T-cell (primary cell): ENCODE data around the gene TAF6L. TPM values are rescaled to one million over a fixed set of nuclear protein-coding genes. Genes with fewer than 3 reads are reported as not detected.

ENCODE experiments used
- ATAC-seq, 4 experiments: fragments of 200-7000 bp in 3 of 4; fragments of 150-1000 bp in 1 of 4; cut with Tn5 transposase; replicated peaks in 1 of 4; 1 replicate in 3 of 4; 2 replicates in 1 of 4; pipeline ENCODE4 v1.10.0; 2021; ENCODE audit warnings: moderate library complexity in 3 of 4, mild to moderate bottlenecking in 2 of 4, moderate number of reproducible peaks in 1 of 4
- CTCF ChIA-PET, 2 donors: fragments of 300-600 bp; sonication (Branson Sonifier 250); formaldehyde crosslinking; loops; one replicate each; lab custom pipeline; 2022; ENCODE audit warnings: antibody characterized with exemption in 2 of 2; lab: Charles Lee
- POLR2A ChIA-PET, 2 donors: fragments of 300-600 bp; sonication (Branson Sonifier 250); formaldehyde crosslinking; loops; one replicate each; lab custom pipeline; 2022; ENCODE audit warnings: antibody characterized with exemption in 2 of 2; lab: Charles Lee
- DNase-seq, 35 experiments: peaks; one replicate each; pipeline versions ENCODE4 v3.0.0 to v3.0.0-alpha.2; 2013 to 2023
- H3K27ac ChIP-seq: one replicate; pipeline ENCODE4 v1.5.1; 2013; ENCODE audit warnings: low read length
- H3K27me3 ChIP-seq, 2 experiments: replicated peaks in 1 of 2; 1 replicate in 1 of 2; 2 replicates in 1 of 2; pipeline versions ENCODE4 v1.6.1 to v1.7.0; 2013; ENCODE audit warnings: low read length in 1 of 2, mixed read lengths in 1 of 2; ENCODE audit not compliant: control insufficient read depth in 2 of 2, insufficient read depth in 2 of 2; ENCODE audit errors: extremely low read depth in 1 of 2
- H3K36me3 ChIP-seq, 2 donors: 1 replicate in 1 of 2; 2 replicates in 1 of 2; pipeline versions ENCODE4 v1.6.1 to v1.7.0; 2013; ENCODE audit warnings: low read length in 1 of 2; ENCODE audit not compliant: control insufficient read depth in 2 of 2, insufficient read depth in 1 of 2; ENCODE audit errors: extremely low read depth in 1 of 2
- H3K4me1 ChIP-seq, 2 experiments: 1 replicate in 1 of 2; 2 replicates in 1 of 2; pipeline versions ENCODE4 v1.6.1 to v1.7.0; 2013; ENCODE audit warnings: low read length in 2 of 2, mixed read lengths in 1 of 2; ENCODE audit not compliant: insufficient read depth in 2 of 2, control insufficient read depth in 1 of 2; ENCODE audit errors: extremely low read depth in 1 of 2
- H3K4me3 ChIP-seq, 2 donors: 1 replicate in 1 of 2; 2 replicates in 1 of 2; pipeline versions ENCODE4 v1.5.1 to v1.7.0; 2013; ENCODE audit warnings: mild to moderate bottlenecking in 2 of 2, low read length in 1 of 2, moderate library complexity in 1 of 2; ENCODE audit not compliant: control insufficient read depth in 1 of 2; ENCODE audit errors: extremely low read depth in 1 of 2
- H3K9me3 ChIP-seq: 2 replicates; pipeline ENCODE4 v1.7.0; 2013
- H3K27ac Mint-ChIP-seq, 2 donors: one replicate each; pipeline ENCODE4 v1.8.0; 2020 to 2021; ENCODE audit warnings: mild to moderate bottlenecking in 2 of 2, mixed read lengths in 2 of 2
- H3K27me3 Mint-ChIP-seq, 2 donors: one replicate each; pipeline ENCODE4 v1.8.0; 2021 to 2022; ENCODE audit warnings: mixed read lengths in 2 of 2
- H3K36me3 Mint-ChIP-seq: one replicate; pipeline ENCODE4 v1.8.0; 2021; ENCODE audit warnings: mixed read lengths
- H3K4me1 Mint-ChIP-seq, 3 donors: one replicate each; pipeline ENCODE4 v1.8.0; 2020 to 2022; ENCODE audit warnings: mixed read lengths in 3 of 3, mild to moderate bottlenecking in 1 of 3
- H3K4me3 Mint-ChIP-seq, 3 donors: one replicate each; pipeline ENCODE4 v1.8.0; 2020 to 2022; ENCODE audit warnings: mild to moderate bottlenecking in 3 of 3, mixed read lengths in 3 of 3, moderate library complexity in 3 of 3
- H3K9me3 Mint-ChIP-seq, 3 donors: one replicate each; pipeline ENCODE4 v1.8.0; 2020 to 2022; ENCODE audit warnings: mixed read lengths in 3 of 3
- WGBS: methylation state at CpG from one replicate; pipeline ENCODE4 v1.1.5; 2013; ENCODE audit warnings: missing lambda C conversion rate; ENCODE audit not compliant: insufficient coverage; 5-methylcytosine and 5-hydroxymethylcytosine counted together
- total RNA-seq, 35 experiments: library from RNA in 6 of 35; stranded (reverse) in 6 of 35; fragments of 120-200 nt in 1 of 35; gene quantifications; one replicate each; pipeline versions ENCODE4 v1.2.1 to v1.2.4 and lab custom pipeline; 2013 to 2026

Gene TAF6L
- total RNA-seq, 5 donors from 2014 or later (not counting 1 experiment from before 2014, with no cell fraction given) = 15.1 to 29.5 (median 29.0) TPM

DNA sequence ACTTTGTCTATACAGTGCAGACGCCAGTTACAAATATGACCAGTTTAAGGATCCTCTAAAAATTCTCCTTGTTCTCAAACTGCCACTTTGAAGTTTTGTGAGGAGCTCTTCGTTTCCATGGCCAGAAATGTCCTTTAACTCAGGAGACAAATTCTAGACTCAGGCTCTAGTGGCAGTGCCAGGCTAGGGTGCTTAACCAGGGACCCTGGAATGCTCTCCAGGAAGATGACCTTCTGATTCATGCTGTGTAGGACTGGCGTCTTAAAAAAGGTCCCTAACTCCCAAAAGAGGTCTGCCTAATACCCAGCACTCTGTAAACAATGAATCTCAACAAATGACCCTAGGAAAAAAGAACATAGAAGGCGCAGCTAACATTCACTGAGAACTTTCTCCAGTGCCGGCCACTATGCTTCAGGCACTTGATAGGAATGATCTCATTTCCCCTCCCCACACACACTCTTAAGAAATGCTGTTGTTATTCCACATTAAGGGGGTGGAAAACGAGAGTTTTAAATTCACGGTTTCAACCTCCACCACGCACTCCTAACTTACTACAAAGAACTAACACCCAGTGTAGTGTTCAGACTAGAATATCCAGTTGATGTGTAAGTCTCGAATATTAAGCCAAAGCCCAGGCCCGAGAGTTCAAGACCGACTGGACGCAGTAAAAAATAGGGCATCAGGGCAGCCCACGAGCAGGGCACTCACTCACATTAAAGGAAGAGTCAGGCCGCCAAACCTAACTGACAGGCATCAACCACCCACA is 33.3 kb downstream of the TAF6L start:
- ChIA-PET CTCF (no interaction called here), POLR2A (interaction anchor here (0.6 to 1.7 kb wide), 6 partner anchors 10 to 96 kb away, joined by 3 to 5 read pairs (median 4); partner anchors contain the start of gene TMEM223 (in 1 of the 2))
- ATAC-seq (peak in 3 of 4 experiments; percentile 42 to 46 (median 43)), DNase-seq (peak in 2 of 35 experiments; percentile 12 to 16)
- Histone ChIP-seq H3K27ac (peak overlapping the region; percentile 46), H3K36me3 (peaks cover 7 to 46% of the 10 kb centered on the region in 2 donors), H3K4me3 (peak overlapping the region; percentile 66 to 86), H3K9me3 (no peaks in the 10 kb centered on the region), H3K4me1 (peaks cover 11 to 23% of the 10 kb centered on the region in 2 experiments), H3K27me3 (no peaks in the 10 kb centered on the region)
- peaks cover 21 to 42% (median 27%) of the 10 kb centered on the region in 3 donors for H3K4me1 Mint-ChIP-seq
- H3K4me3 Mint-ChIP-seq = peak overlapping the region; percentile 91 to 100 (median 98)
- H3K36me3 Mint-ChIP-seq = peaks cover 33% of the 10 kb centered on the region
- WGBS = 8% methylated on average over 5 of the region's 14 CpGs
- H3K27me3 Mint-ChIP-seq = no peaks in the 10 kb centered on the region
- peak overlapping the region; percentile 92 to 93 for H3K27ac Mint-ChIP-seq
- H3K9me3 Mint-ChIP-seq = no peaks in the 10 kb centered on the region

DNA sequence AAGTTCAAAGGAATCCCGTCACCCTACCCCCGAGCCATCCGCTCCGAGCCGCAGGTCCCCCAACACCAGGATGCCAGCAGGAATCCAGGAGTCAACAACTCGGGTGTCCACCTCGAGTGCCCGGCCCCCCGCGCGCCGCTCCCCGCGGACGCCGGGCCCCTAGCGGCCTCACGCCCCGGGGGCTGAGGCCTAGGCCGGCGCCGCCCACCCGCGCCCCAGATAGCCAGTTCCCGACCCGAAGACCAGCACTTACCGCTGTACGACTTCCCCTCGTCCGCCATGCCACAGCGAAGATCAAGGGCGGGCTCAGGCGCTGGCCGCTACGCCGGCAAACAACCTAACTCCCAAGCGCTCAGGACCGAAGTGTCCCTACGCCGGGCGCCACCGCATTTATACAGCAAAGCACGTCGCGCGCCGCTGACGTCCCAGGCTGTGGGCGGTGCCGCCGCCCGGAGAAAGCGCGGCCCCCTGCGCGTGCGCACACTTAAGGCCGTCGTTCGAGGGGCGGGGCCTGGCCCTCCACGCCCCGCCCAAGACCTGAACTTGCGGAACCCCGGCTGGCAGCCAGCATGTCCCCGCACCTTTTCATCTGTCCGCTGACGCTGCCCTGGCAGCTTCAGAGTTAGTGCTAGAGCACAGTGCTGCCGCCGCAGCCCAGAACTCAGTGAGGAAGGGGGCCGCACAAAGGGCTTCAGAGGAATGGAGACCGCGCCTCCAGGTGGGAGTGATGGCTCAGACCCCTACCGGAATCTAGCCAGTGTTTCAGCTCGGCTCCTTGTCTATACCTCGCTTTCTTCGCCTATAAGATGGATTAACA is 34.1 kb downstream of the TAF6L start, which contains the start of gene NXF1:
Gene NXF1 (minus strand): TSS at position 365 of the 817 bp plus-strand sequence. CDS start 84 bp downstream, at position 281.
- peaks cover under 1 to 38% of the 10 kb centered on the region in 2 donors for H3K36me3 ChIP-seq
- CTCF ChIA-PET = interaction anchor here in 1 of 2 donors (0.6 to 1.2 kb wide), 5 partner anchors 19 to 51 kb away, joined by 3 to 6 read pairs (median 4); partner anchors contain the start of genes POLR2G and STX5
- Mint-ChIP-seq H3K4me1 (peaks cover 21 to 40% (median 27%) of the 10 kb centered on the region in 3 donors), H3K27me3 (no peaks in the 10 kb centered on the region), H3K4me3 (peak within 1 kb of the TSS; percentile 91 to 100 (median 98)), H3K27ac (peak within 1 kb of the TSS; percentile 93 to 98), H3K9me3 (no peaks in the 10 kb centered on the region), H3K36me3 (peaks cover 27% of the 10 kb centered on the region)
- no peaks in the 10 kb centered on the region for H3K9me3 ChIP-seq
- H3K4me3 ChIP-seq = peak within 1 kb of the TSS; percentile 66 to 86
- no peaks in the 10 kb centered on the region for H3K27me3 ChIP-seq
- POLR2A ChIA-PET = interaction anchor here (0.5 to 1.4 kb wide), 10 partner anchors 9 to 214 kb away, joined by 3 to 8 read pairs (median 3); partner anchors contain the start of genes TEX54 (in 1 of the 2) and TUT1 (in 1 of the 2)
- DNase-seq (peak; percentile 85 to 98 (median 93)), ATAC-seq (peak; percentile 81 to 92 (median 90))
- under 1% methylated on average over 75 of the region's 77 CpGs for WGBS
- peaks cover 11 to 23% of the 10 kb centered on the region in 2 experiments for H3K4me1 ChIP-seq
- H3K27ac ChIP-seq = peak within 1 kb of the TSS; percentile 66

DNA sequence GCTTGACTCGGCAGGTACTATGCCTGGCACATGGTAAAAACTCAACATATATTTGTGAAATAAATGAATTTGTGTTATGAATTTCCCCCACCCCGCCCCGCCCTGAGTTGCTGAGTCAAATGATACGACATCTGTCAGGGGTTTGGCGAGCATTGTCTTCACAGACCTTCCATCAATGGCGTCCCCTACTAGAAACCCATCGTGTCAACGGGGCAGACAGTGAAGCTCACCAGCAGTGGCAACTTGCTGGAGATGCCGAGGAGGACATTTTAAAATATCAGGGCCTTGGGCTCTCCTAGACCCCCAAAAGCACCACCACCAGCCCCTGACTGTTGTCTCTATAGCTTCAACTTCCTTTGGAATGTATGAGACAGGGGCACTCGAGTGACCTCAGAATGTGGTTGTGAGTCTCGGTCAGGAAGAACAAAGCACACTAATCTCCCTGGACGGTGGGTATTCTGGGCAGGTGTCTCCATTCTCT is 34.8 kb downstream of the TAF6L start:
- Histone ChIP-seq H3K4me1 (peaks cover 11 to 23% of the 10 kb centered on the region in 2 experiments), H3K36me3 (peaks cover 0 to 31% of the 10 kb centered on the region in 2 donors), H3K27me3 (no peaks in the 10 kb centered on the region), H3K27ac (peak overlapping the region; percentile 66), H3K9me3 (no peaks in the 10 kb centered on the region), H3K4me3 (peak overlapping the region; percentile 66 to 86)
- peak overlapping the region; percentile 93 to 98 for H3K27ac Mint-ChIP-seq
- H3K4me3 Mint-ChIP-seq = peak overlapping the region; percentile 91 to 100 (median 98)
- ChIA-PET CTCF (interaction anchor here in 1 of 2 donors (0.6 to 1.2 kb wide), 6 partner anchors 20 to 215 kb away, joined by 3 to 6 read pairs (median 4); partner anchors contain the start of genes POLR2G, STX5 and TUT1), POLR2A (interaction anchor here (0.5 to 1.4 kb wide), 12 partner anchors 8 to 215 kb away, joined by 3 to 8 read pairs (median 3); partner anchors contain the start of genes TEX54 (in 1 of the 2) and TUT1 (in 1 of the 2))
- DNase-seq (peak in 5 of 35 experiments; percentile 8 to 32 (median 15)), ATAC-seq (peak in 1 of 4 experiments; percentile 10)
- no peaks in the 10 kb centered on the region for H3K27me3 Mint-ChIP-seq
- H3K36me3 Mint-ChIP-seq = peaks cover 23% of the 10 kb centered on the region
- WGBS = 28% methylated on average over 7 of the region's 12 CpGs
- peaks cover 21 to 40% (median 27%) of the 10 kb centered on the region in 3 donors for H3K4me1 Mint-ChIP-seq
- H3K9me3 Mint-ChIP-seq = no peaks in the 10 kb centered on the region

DNA sequence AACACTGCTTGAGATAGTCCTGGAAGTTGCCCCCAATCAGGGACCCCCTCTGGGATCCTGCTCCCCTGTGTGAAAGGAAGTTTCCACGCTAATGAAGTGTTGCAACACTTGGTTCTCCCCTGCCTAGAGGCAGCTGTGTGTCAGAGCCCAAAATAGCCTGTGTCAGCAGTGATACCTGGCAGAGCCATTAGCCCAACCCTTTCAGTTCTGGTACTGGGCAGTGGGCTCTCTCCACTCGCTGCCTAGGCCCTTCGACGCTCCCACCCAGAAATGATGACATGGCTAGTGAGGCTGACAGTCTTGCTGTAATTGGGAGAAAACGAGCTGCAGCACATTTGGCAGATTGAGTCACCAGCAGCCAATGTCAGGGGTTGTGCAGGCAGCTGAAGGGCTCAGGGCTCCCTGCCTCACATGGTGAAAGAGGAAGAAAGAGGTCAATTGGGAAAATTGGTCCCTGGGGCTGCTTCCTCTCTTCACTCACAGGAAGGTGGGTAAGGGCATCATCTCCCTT is 35.5 kb downstream of the TAF6L start:
- H3K27ac Mint-ChIP-seq = peak overlapping the region; percentile 23 to 93
- H3K36me3 Mint-ChIP-seq = peaks cover 17% of the 10 kb centered on the region
- ATAC-seq (no peak), DNase-seq (peak in 1 of 35 experiments; percentile 20)
- no peaks in the 10 kb centered on the region for H3K9me3 Mint-ChIP-seq
- H3K27me3 Mint-ChIP-seq = no peaks in the 10 kb centered on the region
- POLR2A ChIA-PET = interaction anchor here (0.5 to 1.4 kb wide), 5 partner anchors 10 to 35 kb away, joined by 3 to 8 read pairs (median 5); no protein-coding TSS in a partner anchor
- Histone ChIP-seq H3K4me1 (peaks cover 11 to 23% of the 10 kb centered on the region in 2 experiments), H3K27me3 (no peaks in the 10 kb centered on the region), H3K9me3 (no peaks in the 10 kb centered on the region), H3K27ac (no peak overlapping the region), H3K36me3 (peaks cover 0 to 24% of the 10 kb centered on the region in 2 donors), H3K4me3 (no peak overlapping the region)
- peak overlapping the region; percentile 91 to 100 (median 98) for H3K4me3 Mint-ChIP-seq
- CTCF ChIA-PET = interaction anchor here in 1 of 2 donors (0.8 to 1.2 kb wide), 5 partner anchors 20 to 215 kb away, joined by 3 to 4 read pairs (median 4); partner anchors contain the start of genes POLR2G and TUT1
- peaks cover 19 to 36% (median 25%) of the 10 kb centered on the region in 3 donors for H3K4me1 Mint-ChIP-seq
- WGBS = 88% methylated on average over 5 of the region's 5 CpGs

DNA sequence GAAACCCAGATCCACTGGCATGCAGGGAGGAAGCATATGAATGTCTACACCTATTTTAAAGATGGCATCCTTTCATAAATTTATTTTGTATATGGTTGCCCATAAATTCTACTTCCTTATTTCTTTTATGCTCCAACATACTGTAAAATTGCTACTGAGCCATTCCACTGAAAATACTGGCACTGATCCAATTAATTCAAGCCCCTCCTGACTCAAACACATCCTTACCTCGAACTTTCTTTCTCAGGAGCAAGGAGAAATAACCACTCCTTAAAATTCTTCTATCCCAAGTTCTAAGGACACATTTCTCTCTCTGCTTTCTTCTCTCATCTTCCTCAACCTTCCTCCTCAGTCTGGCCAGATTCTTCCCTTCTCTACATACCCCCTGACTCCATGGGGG is 39.6 kb downstream of the TAF6L start:
- H3K27me3 ChIP-seq = no peaks in the 10 kb centered on the region
- no peak overlapping the region for H3K27ac ChIP-seq
- Mint-ChIP-seq H3K27me3 (no peaks in the 10 kb centered on the region), H3K9me3 (no peaks in the 10 kb centered on the region), H3K4me3 (no peak overlapping the region), H3K36me3 (peaks cover 3% of the 10 kb centered on the region), H3K4me1 (peaks cover 0 to 11% (median 5%) of the 10 kb centered on the region in 3 donors), H3K27ac (peak overlapping the region; percentile 9 to 58)
- ATAC-seq (no peak), DNase-seq (no peak)
- H3K9me3 ChIP-seq = no peaks in the 10 kb centered on the region
- WGBS = 58% methylated on average over 1 of the region's 1 CpG
- ChIA-PET CTCF (no interaction called here), POLR2A (no interaction called here)
- no peak overlapping the region for H3K4me3 ChIP-seq
- H3K4me1 ChIP-seq = peaks cover under 1 to 7% of the 10 kb centered on the region in 2 experiments
- peaks cover 3 to 10% of the 10 kb centered on the region in 2 donors for H3K36me3 ChIP-seq
